Measurements from ENCODE around the gene ADAMTS15. TPM values are rescaled to one million over a fixed set of nuclear protein-coding genes. Genes with fewer than 3 reads are reported as not detected.

Gene ADAMTS15
- total and polyA plus RNA-seq, 10 of the 15 experiments (the other 5 are each of a cell fraction or from before 2014, with no cell fraction given) = not detected

DNA sequence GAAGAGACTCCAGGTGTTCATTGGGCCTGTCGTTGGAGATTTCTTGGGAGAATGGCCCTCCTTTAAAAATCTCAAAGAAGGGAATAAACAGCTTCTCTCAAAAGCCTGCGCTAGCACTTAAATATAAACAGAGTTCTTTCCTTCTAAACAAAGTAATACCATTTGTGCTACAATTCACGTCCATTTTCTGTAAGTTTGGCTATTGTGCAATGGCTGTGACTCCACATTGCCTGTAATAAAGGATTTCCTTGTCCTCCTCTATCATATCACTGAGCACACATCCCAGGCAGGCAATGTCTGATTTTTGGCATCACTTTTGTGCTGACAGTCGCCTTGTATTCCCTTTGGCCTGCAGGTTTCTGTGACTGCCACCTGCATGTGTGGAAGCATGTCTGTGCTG is 15.1 kb upstream of the ADAMTS15 start (continued):
- no peak for TF ChIP-seq JUNB (IDR thresholded peaks at IDR 0.05)

DNA sequence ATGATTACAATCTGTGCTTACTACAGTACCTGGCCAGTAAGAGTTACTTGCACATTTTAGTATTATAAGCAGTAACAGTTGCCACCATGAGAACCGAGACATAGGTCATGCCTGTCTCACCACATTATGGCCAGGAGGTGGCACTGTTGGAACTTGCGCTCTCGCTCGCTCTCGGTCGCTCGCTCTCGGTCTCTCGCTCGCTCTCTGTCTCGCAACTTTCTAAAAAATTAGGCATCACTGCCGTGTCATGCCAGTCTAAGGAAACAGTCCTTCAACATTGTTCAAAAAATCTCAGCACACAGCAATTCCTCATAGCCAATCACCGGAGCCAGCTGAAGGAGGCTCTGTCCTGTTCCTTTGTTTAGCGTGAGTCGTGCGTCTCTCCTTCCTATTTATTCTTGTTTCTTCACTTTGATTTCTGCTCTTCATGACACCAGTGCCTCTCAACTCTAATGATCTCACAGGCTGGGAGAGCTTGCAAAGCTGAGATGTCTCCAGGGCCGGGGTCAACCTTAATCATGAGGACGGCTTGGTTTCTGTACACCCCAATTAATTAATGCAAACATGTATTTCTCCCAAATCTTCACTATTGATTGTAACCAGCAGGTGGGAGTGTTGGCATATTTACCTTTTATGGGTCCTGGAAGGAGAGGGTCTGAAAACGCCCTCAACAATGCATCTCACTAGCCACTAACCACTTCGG is 13.8 kb upstream of the ADAMTS15 start:
- ChIA-PET SMC1A (ENCODE audit: uncharacterized antibody, unreplicated experiment) (interaction anchor here (0.5 to 9.8 kb wide), 10 partner anchors 11 to 464 kb away, joined by 3 to 177 read pairs (median 4); no protein-coding TSS in a partner anchor), POLR2A (no interaction called here), CTCF (interaction anchor here (0.5 to 8.2 kb wide), 15 partner anchors 8 to 482 kb away, joined by 3 to 295 read pairs (median 4); partner anchors contain the start of gene SNX19), RAD21 (ENCODE audit: unreplicated experiment) (interaction anchor here (0.8 to 7.3 kb wide), 4 partner anchors 222 to 459 kb away, joined by 3 to 132 read pairs (median 3); no protein-coding TSS in a partner anchor)
- in situ Hi-C loops (cut with MboI) = loop anchor here (10.0 kb wide), 1 partner anchor 430 kb away; no protein-coding TSS in a partner anchor
- H3K79me2 ChIP-seq (ENCODE audit: control insufficient read depth, insufficient read depth, low read length) = no peaks in the 10 kb centered on the region
- peak overlapping the region; percentile 71 for H3K4me3 ChIP-seq
- peak; percentile 90 for FAIRE-seq
- H3K27me3 ChIP-seq (replicated peaks in 1 of 2; ENCODE audit: control insufficient read depth in 2 of 2, insufficient read depth in 2 of 2, low read length in 1 of 2) = peaks cover 3 to 8% of the 10 kb centered on the region in 2 experiments
- intact Hi-C loops (cut with micrococcal nuclease; ENCODE audit: unreplicated experiment) = loop anchor here (1.0 to 10.0 kb wide), 4 partner anchors 250 to 460 kb away; no protein-coding TSS in a partner anchor
- no peaks in the 10 kb centered on the region; the same call in 1 of the 2 replicates for H4K20me1 ChIP-seq (ENCODE audit: control insufficient read depth, insufficient read depth)
- no TSS peak for BruUV-seq (replicated peaks)
- peak; percentile 44 for DNase-seq (ENCODE audit: low read depth, low spot score)
- H2AFZ ChIP-seq (ENCODE audit: control insufficient read depth, low read depth, low read length) = peak overlapping the region; percentile 73
- peak; percentile 94 for ATAC-seq
- H3K9ac ChIP-seq (ENCODE audit: control insufficient read depth, insufficient read depth, low read length) = no peak overlapping the region
- H3K4me1 ChIP-seq (ENCODE audit: control insufficient read depth, insufficient read depth, low read length) = no peaks in the 10 kb centered on the region
- no peaks in the 10 kb centered on the region for H3K36me3 ChIP-seq (ENCODE audit: control insufficient read depth in 2 of 2, insufficient read depth in 2 of 2, low read length in 1 of 2)
- no peak overlapping the region for H3K27ac ChIP-seq (ENCODE audit: control insufficient read depth, insufficient read depth)
- peak overlapping the region; percentile 84 for H3K4me2 ChIP-seq (ENCODE audit: control insufficient read depth, insufficient read depth)
- 2% methylated on average over 20 of the region's 20 CpGs for WGBS (ENCODE audit: insufficient coverage, insufficient replicate concordance, low lambda C conversion rate, missing lambda C conversion rate)
- H3K9me3 ChIP-seq (replicated peaks; ENCODE audit: control insufficient read depth, insufficient read depth, low read length) = no peaks in the 10 kb centered on the region
- no peak for TF ChIP-seq SPI1 (IDR thresholded peaks at IDR 0.05; ENCODE audit: borderline replicate concordance, insufficient read depth, low read depth, low read length)
- TF ChIP-seq SUPT20H (IDR thresholded peaks at IDR 0.05; ENCODE audit: borderline replicate concordance, control insufficient read depth, low read depth, low read length) = no peak
- TF ChIP-seq BMI1 (IDR thresholded peaks at IDR 0.05; ENCODE audit: borderline replicate concordance) = no peak
- no peak for TF ChIP-seq RAD51 (IDR thresholded peaks at IDR 0.05)
- TF ChIP-seq YY1 (IDR thresholded peaks at IDR 0.05; ENCODE audit: low read depth, low read length) = peak; percentile 32; the same call in 1 of the 2 replicates
- peak; percentile 92 for TF ChIP-seq SMC3 (IDR thresholded peaks at IDR 0.05; ENCODE audit: borderline replicate concordance, low read length)
- TF ChIP-seq HDGF (IDR thresholded peaks at IDR 0.05) = no peak
- TF ChIP-seq HDAC6 (IDR thresholded peaks at IDR 0.05; ENCODE audit: unreplicated experiment) = no peak
- TF ChIP-seq IRF4 (IDR thresholded peaks at IDR 0.05; ENCODE audit: low read depth, low read length) = no peak
- TF ChIP-seq, protein P1, sequence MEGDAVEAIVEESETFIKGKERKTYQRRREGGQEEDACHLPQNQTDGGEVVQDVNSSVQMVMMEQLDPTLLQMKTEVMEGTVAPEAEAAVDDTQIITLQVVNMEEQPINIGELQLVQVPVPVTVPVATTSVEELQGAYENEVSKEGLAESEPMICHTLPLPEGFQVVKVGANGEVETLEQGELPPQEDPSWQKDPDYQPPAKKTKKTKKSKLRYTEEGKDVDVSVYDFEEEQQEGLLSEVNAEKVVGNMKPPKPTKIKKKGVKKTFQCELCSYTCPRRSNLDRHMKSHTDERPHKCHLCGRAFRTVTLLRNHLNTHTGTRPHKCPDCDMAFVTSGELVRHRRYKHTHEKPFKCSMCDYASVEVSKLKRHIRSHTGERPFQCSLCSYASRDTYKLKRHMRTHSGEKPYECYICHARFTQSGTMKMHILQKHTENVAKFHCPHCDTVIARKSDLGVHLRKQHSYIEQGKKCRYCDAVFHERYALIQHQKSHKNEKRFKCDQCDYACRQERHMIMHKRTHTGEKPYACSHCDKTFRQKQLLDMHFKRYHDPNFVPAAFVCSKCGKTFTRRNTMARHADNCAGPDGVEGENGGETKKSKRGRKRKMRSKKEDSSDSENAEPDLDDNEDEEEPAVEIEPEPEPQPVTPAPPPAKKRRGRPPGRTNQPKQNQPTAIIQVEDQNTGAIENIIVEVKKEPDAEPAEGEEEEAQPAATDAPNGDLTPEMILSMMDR (IDR thresholded peaks at IDR 0.05 in 2 of 3, conservative IDR thresholded peaks at IDR 0.05 in 1 of 3; ENCODE audit: control insufficient read depth in 2 of 3, extremely low read depth in 1 of 3, insufficient read depth in 1 of 3, low read depth in 3 of 3, low read length in 3 of 3) = peak; percentile 80 to 91 (median 90)
- TF ChIP-seq CHD1 (IDR thresholded peaks at IDR 0.05; ENCODE audit: low read depth, low read length) = no peak
- TF ChIP-seq, protein P2, sequence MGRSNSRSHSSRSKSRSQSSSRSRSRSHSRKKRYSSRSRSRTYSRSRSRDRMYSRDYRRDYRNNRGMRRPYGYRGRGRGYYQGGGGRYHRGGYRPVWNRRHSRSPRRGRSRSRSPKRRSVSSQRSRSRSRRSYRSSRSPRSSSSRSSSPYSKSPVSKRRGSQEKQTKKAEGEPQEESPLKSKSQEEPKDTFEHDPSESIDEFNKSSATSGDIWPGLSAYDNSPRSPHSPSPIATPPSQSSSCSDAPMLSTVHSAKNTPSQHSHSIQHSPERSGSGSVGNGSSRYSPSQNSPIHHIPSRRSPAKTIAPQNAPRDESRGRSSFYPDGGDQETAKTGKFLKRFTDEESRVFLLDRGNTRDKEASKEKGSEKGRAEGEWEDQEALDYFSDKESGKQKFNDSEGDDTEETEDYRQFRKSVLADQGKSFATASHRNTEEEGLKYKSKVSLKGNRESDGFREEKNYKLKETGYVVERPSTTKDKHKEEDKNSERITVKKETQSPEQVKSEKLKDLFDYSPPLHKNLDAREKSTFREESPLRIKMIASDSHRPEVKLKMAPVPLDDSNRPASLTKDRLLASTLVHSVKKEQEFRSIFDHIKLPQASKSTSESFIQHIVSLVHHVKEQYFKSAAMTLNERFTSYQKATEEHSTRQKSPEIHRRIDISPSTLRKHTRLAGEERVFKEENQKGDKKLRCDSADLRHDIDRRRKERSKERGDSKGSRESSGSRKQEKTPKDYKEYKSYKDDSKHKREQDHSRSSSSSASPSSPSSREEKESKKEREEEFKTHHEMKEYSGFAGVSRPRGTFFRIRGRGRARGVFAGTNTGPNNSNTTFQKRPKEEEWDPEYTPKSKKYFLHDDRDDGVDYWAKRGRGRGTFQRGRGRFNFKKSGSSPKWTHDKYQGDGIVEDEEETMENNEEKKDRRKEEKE (IDR thresholded peaks at IDR 0.05) = no peak
- TF ChIP-seq BCL11A (IDR thresholded peaks at IDR 0.05; ENCODE audit: low read depth, low read length) = no peak
- TF ChIP-seq RB1 (IDR thresholded peaks at IDR 0.05; ENCODE audit: borderline replicate concordance) = peak; percentile 16; the same call in 1 of the 2 replicates
- TF ChIP-seq STAT1 (conservative IDR thresholded peaks at IDR 0.05) = no peak
